ENCODE measurements around the gene WFDC10A.
"Not testable (repeated sequence)": the region's sequence is repeated elsewhere in the genome, so short reads cannot be mapped to it uniquely, and the experiment has no call there.

WFDC10A gene

DNA sequence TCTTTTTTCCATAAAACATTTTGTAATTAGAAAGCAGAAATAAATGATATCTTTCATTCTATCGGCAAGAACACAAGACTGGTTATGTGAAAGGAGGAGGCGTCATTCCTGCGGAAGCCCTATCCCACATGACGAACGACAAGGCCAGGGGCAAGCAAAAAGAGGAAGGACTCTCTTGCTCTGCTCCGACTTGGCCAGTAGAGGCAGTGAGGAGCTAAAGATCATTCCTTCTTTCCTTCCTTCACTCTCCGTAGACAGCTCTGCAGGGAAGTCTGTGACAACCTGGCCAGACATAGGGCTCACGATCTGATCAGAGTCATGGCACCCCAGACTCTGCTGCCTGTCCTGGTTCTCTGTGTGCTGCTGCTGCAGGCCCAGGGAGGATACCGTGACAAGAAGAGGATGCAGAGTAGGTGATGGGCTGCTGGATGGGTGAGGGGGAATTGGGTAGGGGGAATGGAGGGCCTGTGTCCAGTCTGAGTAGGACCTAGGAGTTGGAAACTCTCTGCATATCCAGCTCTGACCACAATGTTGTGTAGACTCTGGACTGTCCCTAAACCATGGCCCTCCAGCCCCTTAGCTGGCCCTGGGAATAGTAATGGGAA is at the start of gene WFDC10A:
Gene WFDC10A, plus strand, starts transcription at position 244 of the 605 bp plus-strand sequence. Its CDS starts 75 bp downstream, at position 319.
- peak; percentile 13 for DNase-seq

DNA sequence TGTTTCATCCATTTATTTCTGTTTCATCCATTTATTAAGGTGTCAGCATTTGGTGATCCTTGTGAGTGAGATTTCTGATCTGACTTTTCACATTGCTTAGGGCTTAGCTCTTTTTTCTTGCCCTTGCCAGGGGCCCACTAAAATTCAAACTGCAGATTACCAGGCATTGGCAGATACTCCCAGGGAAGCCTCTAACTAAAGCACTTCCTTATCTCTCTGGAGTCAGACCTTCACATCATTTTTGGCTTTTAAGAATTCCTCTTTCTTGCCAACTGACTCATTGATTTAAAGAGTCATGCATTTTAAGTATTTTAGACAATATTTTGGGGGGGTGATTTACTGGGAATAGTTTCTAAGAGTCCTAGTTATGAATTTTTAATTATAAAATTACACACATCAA is 47.8 kb upstream of the WFDC10A start:
- no peak for DNase-seq

DNA sequence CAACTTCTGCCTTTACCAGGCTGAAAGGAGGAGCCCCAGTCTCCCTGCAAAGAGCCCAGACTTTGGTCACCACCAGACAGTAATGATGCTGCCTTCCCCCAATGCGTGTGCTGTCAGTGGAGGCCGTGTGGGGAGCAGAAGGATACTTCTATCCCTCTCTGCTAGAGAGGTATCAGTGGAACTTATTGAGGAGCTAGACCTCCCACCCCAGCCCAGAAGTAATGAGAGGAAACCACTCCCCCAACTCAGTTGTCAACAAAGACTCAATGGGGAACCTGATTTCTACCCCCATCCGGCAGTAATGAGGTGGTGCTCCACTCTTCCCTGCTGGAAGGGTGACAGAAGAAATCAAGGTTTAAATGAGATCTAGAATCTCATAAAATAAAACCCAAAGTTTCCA is 46.0 kb upstream of the WFDC10A start:
- DNase-seq: no peak

DNA sequence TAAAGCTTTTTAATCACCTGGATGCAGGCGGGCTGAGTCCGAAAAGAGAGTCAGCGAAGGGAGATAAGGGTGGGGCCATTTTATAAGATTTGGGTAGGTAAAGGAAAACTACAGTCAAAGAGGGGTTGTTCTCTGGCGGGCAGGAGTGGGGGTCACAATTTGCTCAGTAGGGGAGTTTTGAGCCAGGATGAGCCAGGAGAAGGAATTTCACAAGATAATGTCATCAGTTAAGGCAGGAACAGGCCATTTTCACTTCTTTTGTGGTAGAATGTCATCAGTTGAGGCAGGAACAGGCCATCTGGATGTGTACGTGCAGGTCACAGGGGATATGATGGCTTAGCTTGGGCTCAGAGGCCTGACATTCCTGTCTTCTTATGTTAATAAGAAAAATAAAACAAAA is 45.2 kb upstream of the WFDC10A start:
- DNase-seq: not testable (repeated sequence)

DNA sequence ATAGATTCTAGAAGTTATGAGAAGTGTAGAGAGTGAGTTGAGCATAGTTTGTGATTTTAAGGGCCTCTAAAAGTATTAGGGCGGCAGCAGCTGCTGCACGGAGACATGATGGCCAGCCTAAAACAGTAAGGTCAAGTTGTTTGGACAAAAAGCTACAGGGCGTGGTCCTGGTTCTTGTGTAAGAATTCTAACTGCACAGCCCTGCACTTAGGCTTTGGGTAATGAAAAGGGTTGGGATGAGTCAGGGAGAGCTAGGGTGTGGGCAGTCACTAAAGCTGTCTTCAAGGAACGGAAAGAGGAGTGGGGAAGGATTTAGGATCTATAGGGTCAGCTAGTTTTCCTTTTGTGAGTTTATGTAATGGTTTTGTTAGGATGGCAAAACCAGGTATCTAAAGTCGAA is 43.6 kb upstream of the WFDC10A start:
- DNase-seq: not testable (repeated sequence)

DNA sequence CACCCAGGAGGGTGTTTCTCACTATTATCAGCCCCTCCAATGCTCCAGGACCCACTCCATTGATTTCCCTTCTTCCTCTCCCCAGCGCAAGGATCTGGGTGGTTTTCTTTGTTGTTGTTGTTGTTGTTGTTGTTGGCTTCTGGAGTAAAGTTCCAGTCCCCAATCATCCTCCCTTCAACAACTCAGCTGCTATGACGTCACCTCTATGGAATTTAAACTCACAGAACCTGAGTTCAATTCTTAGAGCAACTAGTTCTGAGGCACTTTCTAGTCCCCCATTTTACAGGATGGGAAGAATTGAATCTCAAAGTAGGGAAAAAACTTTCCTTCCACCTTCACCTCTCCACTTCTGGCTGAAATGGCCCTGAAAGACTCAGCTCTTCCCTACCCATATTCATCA is 40.7 kb upstream of the WFDC10A start:
- DNase-seq: no peak

DNA sequence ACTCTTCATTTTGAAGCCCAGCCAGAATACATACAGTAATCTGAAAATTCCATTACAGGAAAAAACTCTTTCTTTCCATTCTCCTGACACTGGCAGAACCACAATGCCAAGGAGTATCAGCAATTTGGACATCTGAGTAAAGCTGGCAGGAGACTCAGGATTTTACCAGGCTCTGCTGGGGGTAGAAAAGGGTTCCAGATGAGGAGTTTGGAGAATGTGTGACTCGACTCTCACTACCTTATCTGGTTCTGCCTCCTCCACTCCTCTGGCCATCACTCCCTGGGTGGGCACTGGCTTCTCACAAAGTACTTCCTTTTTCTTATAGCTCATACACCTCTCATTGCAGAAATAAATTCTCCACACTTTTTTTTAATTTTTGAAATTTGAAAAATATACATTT is 39.8 kb upstream of the WFDC10A start:
- DNase-seq: no peak

DNA sequence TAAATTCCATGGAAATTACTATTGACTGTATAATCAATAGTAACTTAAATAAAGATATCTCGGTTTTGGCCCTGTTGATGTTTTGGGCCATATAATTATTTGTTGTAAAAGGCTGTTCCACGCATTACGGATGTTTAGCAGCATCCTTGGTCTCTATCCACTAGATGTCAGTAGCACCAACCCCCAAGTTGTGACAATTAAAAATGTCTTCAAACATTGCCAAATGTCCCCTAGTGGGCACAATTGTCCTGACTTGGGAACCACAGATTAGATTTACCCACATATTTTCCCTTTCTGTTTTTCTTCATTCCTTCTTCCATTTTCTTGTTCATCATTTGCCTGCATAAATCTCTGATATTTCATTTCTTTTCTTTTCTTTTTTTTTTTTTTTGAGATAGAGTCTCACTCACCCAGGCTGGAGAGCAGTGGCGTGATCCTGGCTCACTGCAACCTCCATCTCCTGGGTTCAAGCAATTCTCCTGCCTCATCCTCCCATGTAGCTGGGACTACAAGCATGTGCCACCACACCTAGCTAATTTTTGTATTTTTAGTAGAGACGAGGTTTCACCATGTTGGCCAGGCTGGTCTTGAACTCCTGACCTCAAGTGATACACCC is 36.9 kb upstream of the WFDC10A start:
- DNase-seq: peak; percentile 13

DNA sequence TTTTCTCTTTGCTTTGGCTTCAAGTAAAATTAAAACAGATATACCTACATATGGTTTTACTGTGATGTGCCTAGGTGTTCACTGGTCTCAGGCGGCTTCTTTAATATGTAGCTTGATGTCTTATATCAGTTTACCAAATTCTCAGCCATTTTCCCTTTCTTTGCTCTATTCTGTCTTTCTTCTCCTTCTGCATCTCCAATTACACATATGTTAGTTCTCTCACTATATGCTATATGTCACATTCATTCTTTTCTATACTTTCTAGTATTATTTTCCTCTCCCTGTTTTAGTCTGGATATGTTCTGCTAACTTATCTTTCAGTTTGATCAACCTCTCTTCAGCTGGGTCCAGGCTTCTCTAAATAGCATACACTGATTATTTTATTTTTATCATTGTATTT is 36.0 kb upstream of the WFDC10A start:
- no peak for DNase-seq

DNA sequence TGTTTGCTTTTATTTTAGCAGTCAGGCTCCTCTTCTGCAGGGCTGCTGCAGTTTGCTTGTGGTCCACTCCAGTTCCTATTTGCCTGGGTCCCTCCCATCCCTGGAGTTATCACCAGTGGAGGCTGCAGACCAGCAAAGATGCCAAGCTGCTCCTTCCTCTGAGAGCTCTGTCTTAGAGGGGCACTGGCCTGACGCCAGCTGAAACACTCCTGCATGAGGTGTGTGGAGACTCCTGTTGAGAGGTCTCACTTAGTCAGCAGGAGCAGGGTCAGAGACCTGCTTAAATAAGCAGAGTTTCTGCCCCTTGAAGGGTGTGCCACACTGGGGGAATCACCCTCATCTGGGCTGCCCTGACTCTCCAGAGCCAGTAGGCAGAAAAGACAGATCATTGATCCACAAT is 34.3 kb upstream of the WFDC10A start:
- DNase-seq: no peak

DNA sequence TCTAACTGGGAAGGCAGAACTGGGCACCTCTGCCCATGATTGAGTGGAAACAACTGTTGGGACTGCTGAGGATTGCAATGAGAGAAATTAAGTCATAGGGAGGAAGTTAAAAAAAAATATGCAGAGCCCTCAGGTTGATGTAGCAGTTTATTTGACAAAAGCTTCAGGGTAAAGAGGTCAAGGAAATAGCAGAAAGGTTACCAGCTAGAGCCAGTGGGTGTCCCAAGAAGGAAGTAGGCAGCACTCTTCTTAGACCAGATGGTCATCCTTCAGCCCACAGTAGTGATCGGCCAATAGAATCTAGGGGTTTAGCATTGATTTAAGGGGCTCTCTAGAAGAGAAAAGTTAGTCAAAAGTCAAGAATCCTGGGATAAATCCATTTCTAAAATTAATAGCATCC is 21.7 kb upstream of the WFDC10A start:
- no peak for DNase-seq

DNA sequence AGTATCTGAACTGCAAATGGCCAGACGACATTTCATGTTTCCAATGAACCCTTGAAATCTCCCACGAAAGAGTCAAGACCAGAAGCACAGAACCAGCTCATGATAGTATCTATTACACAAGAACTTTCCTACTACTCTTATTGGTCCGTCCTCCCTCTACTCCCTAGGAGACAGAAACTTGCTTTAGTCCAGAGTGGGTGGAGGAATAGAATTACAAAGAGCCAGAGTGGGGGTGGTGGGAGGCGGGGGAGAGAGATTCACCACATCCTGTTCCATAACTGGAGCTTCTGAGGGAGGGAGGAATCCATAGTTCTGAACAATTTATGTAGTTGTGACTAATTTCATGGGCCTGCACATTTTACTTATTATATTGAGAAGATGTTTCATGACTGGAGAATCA is 18.5 kb upstream of the WFDC10A start:
- DNase-seq: no peak

DNA sequence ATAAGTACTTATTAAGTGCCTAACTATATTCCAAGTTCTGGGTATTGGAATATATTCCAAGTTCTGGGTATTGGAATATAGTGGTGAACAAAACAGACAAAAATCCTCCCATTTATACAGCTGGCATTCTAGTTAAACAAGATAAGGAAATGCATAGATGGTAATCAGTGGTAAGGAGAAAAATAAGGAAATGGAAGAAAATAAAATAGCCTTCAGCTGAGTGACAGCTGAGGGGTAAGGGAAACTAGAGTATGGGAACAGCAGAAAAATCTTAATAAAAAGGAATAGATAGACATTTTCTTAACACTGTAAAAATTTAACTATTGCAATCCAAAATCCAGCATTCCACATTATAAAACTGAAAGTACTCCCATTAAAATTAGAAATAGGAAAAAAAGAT is 17.2 kb upstream of the WFDC10A start:
- no peak for DNase-seq

DNA sequence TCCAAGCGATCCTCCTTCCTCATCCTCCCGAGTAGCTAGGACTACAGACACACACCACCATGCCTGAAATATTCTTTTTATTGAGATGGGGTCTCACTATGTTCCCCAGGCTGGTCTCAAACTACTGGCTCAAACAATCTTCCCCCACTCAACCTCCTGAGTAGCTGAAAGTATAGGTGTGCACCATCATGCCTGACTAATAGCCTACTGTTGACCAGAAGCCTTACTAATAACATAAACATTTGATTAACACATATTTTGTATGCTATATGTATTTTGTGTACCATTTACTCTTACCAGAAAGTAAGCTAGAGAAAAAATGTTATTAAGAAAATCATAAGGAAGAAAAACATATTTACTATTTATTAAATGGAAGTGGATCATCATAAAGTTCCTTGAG is 11.9 kb upstream of the WFDC10A start:
- DNase-seq: no peak

DNA sequence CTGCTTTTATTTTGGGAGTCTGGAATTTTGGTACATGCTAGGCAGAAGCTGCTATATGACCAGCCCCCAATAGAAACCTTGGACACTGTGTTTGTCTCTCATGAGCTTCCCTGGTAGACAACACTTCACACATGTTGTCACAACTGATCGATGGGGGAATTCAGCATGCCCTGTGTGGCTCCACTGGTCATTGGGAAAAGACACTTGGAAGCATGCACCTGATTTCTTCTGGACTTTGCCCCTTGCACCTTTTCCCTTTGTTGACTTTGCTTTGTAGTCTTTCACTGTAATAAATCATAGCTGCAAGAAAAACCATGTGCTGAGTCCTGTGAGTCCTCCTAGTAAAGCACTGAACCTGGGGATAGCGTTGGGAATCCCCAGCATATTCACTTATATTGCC is 7.9 kb upstream of the WFDC10A start:
- DNase-seq: no peak

DNA sequence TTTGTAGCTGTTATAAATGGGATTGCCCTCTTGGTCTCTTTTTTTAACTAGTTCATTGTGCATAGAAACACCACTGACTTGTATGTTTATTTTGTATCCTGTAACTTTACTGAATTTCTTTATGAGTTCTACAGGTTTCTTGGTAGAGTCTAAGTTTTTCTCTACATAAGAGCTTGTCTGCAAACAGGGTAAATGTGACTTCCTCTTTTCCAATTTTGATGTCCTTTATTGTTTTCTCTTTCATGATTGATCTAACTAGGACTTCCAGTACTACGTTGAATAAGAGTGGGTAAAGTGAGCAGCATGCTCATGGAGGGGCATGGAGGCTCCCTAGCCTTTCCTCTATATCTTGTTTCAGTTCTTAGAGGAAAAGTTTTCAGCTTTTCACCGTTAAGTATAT is 3.0 kb upstream of the WFDC10A start:
- no peak for DNase-seq

DNA sequence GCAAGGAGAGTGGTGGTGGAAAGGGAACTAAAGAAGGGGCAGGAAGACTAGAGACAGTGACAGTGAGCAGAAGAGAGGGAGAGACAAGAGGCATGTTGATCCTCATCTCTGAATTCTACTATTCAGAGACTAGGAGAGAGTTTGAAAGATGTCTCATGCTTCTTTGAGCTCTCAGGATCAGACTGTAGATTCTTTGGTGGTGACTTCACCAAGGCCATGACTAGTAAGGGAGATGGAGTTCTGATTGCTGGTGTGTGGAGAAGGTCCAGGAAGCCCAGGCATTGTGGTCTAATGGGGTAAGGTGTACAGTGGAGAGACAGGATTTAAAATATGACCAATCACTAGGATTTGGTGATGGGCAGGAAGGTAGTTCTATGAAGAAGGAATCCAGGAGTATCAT is 832 bp downstream of the WFDC10A start:
- no peak for DNase-seq

DNA sequence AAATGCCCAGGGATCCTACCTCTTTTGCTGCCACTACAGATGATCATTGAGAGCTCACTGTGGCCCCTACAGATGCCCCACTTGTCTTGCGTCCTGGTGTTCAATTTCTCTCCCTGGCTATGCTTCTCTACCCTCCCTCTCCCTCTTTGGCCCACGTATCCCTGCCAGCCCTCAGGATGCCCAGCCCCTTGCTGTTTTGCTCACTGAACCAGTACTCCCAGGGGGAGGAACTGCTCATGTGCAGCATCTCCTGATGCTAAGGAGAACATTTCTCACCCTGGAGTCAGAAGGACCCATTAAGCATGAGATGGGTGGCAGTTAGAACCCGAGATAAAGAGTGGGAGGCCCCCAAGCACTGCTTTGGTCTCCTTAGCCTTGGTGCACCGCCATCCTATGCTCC is 1.6 kb downstream of the WFDC10A start, which contains the start of gene WFDC9:
Gene WFDC9, minus strand, starts transcription at position 101 of the 400 bp plus-strand sequence. CDS start 21,103 bp downstream, outside the sequence.
- DNase-seq: no peak

DNA sequence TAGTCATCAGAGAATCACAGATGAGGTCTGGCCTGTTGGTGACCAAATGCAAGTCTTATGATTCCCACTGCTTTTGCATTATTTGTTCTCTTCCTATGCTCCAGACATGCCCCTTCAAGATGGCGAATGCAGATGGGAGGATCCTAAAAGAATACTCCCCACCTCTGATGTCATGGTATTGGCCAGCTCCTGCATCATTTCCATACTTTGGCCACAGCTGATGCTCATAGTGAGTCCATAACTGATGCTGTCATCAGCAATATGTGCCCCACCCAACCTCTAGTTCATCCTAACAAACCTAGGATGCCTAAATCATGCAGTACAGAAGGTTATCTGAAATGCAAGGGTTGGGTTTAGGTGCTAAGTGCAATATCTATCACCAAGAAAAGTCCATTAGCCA is 7.0 kb downstream of the WFDC10A start:
- DNase-seq: no peak

DNA sequence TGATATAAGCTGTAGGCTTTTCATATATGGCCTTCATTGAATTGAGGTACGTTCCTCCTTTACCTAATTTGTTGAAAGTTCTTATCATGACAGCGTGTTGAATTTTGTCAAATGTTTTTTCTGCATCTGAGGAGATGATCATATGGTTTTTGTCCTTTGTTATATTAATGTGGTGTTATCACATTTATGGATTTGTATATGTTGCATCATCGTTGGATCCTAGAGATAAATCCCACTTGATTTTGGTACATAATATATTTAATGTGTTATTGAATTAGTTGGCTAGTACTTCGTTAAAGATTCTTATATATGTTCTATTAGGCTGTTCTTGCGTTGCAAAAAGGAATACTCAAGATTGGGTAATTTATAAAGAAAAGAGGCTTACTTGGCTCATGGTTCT is 10.1 kb downstream of the WFDC10A start:
- DNase-seq: no peak

DNA sequence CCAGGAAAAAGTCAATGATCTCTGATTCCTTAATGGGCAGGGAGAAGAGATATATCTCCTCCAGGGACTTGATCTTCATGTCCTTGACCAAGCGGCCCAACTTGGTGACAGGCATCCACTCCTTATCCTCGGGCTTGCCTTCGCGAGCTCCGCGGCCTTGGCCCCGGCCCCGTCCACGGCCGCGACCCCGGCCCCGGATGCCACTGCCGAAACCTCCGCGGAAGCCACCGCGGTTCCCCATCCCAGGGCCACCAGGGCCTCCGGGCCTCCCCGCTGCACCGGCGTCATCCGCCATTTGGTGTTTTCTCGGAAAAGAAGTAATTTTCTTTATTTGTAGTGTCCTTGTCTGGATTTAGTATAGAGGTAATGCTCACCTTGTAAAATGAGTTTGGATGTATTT is 11.5 kb downstream of the WFDC10A start:
- not testable (repeated sequence) for DNase-seq

DNA sequence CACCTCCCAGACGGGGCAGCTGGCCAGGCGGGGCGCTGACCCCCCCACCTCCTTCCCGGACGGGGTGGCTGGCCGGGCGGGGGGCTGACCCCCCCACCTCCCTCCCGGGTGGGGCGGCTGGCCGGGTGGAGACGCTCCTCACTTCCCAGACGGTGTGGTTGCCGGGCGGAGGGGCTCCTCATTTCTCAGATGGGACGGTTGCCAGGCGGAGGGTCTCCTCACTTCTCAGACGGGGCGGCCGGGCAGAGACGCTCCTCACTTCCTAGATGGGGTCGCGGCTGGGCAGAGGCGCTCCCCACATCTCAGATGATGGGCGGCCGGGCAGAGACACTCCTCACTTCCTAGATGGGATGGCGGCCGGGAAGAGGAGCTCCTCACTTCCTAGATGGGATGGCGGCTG is 16.3 kb downstream of the WFDC10A start:
- DNase-seq: not testable (repeated sequence)

DNA sequence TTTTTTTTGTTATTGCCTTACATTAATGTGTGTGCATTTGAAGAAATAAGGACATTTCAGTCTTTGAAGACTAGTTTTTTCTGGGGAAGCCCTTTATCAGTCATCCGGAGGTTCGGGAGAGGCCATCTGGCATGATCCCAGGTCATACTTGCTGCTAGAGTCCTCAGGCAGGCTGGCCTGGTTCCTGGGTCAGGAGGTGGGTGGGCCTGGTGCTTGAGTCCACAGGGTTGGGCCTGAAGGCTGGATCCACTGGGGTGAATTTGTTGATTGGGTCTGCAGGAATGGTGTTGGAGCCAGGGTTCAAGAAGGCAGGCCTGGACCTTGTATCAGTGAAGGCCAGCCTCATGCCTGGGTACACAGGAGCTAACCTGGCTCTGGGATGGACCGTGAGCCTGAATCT is 17.3 kb downstream of the WFDC10A start:
- DNase-seq: no peak

DNA sequence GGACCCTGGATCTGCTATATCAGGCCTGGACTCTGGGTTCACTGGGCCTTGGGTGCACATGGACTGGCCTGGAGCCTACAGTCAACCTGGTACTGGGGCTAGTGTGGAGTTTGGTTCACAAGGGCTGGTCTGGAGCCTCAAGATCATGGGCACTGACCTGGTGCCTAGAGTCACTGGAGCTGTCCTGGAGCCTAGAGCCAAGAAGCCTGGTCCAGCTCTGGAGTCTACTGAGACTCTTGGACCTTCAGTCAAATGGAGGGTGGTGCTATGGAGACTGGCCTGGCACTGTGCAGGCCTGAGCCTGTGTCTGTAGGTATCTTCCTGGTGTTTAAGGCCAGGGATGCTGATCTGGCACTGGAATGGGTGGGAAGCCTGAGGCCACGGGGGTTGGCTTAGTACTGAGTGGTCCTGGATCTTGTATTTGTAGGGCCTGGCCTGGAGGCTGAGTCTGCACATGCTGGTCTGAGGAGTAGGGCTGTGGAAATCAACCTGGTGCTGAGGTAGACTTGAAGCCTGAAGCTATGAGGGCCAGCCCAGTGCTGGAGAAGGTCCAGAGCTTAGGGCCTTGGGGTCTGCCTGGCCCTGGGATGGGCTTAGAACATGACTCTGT is 18.0 kb downstream of the WFDC10A start:
- DNase-seq: no peak

Data from DMS153 (cell line).